ENCODE measurements around the gene CIB2.
A peak's percentile ranks its signal among the peaks of the same experiment; 100 is the strongest.

Gene CIB2

DNA sequence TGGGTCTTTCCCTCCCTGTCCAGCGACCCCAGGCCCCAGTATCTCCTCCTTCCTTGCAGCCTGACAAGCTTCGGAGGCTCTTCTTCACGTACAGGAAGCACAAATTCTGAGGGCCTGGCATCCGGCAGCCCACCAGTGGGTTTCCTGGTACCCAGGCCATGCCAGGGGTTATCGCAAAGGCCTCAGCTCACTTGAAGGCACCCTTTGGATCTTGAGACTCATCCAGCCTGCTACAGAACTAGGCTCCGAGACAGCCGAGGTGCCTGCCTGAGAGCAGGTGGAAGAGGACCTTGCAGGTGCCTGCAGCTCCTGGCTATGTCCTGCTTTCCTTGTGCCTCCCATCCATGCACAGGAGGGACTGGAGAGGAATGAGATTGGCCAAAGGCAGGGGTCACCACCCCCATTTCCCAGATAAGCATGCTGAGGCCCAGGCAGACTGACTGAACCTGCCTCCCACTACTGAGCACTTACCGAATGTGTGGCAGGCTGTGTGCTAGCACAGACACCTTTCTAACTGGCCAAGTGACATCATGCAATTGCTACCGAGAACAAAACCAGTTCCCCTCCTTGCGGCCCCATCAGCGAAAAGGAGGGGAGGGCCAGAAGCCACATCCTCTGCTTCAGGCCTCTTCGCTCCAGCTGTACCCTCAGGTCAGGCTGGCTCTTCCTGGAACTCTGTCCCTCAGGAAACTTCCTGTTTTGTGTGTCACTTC lies 27.7 kb downstream of the CIB2 start:
- ChIA-PET POLR2A (no interaction called here), CTCF (interaction anchor here (0.6 to 3.5 kb wide), 5 partner anchors 9 to 136 kb away, joined by 3 to 19 read pairs (median 4); no protein-coding TSS in a partner anchor)
- TF ChIP-seq, protein P1, sequence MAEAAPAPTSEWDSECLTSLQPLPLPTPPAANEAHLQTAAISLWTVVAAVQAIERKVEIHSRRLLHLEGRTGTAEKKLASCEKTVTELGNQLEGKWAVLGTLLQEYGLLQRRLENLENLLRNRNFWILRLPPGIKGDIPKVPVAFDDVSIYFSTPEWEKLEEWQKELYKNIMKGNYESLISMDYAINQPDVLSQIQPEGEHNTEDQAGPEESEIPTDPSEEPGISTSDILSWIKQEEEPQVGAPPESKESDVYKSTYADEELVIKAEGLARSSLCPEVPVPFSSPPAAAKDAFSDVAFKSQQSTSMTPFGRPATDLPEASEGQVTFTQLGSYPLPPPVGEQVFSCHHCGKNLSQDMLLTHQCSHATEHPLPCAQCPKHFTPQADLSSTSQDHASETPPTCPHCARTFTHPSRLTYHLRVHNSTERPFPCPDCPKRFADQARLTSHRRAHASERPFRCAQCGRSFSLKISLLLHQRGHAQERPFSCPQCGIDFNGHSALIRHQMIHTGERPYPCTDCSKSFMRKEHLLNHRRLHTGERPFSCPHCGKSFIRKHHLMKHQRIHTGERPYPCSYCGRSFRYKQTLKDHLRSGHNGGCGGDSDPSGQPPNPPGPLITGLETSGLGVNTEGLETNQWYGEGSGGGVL (tag by site-specific recombination; IDR thresholded peaks at IDR 0.05): no peak
- TF ChIP-seq, protein P2, sequence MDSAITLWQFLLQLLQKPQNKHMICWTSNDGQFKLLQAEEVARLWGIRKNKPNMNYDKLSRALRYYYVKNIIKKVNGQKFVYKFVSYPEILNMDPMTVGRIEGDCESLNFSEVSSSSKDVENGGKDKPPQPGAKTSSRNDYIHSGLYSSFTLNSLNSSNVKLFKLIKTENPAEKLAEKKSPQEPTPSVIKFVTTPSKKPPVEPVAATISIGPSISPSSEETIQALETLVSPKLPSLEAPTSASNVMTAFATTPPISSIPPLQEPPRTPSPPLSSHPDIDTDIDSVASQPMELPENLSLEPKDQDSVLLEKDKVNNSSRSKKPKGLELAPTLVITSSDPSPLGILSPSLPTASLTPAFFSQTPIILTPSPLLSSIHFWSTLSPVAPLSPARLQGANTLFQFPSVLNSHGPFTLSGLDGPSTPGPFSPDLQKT (IDR thresholded peaks at IDR 0.05; ENCODE audit: borderline replicate concordance, low read depth, low read length): no peak
- TF ChIP-seq ZBTB8A (tag by site-specific recombination; IDR thresholded peaks at IDR 0.05) (no peak), ZNF391 (tag by site-specific recombination; IDR thresholded peaks at IDR 0.05; ENCODE audit: borderline replicate concordance, low read depth) (no peak), ZNF792 (tag by site-specific recombination; IDR thresholded peaks at IDR 0.05) (no peak), KLF10 (tag by site-specific recombination; IDR thresholded peaks at IDR 0.05) (no peak), ZBTB1 (tag by site-specific recombination; IDR thresholded peaks at IDR 0.05) (no peak), PRDM2 (tag by site-specific recombination; IDR thresholded peaks at IDR 0.05; ENCODE audit: borderline replicate concordance) (no peak), ZNF768 (tag by site-specific recombination; IDR thresholded peaks at IDR 0.05) (no peak), SCRT1 (tag by site-specific recombination; IDR thresholded peaks at IDR 0.05; ENCODE audit: borderline replicate concordance) (no peak), ZNF184 (tag by site-specific recombination; IDR thresholded peaks at IDR 0.05) (no peak), ZNF843 (tag by site-specific recombination; IDR thresholded peaks at IDR 0.05) (no peak), HOXD13 (CRISPR knock-in tag; IDR thresholded peaks at IDR 0.05; ENCODE audit: borderline replicate concordance) (no peak), SP3 (tag by site-specific recombination; IDR thresholded peaks at IDR 0.05) (no peak)
- no peak overlapping the region for H3K27ac ChIP-seq (ENCODE audit: extremely low read depth, low read depth, low read length)
- H3K4me3 ChIP-seq (ENCODE audit: low read depth, low read length): no peak overlapping the region
- H3K9me3 ChIP-seq (ENCODE audit: control insufficient read depth, insufficient read depth, low read depth, low read length): no peaks in the 10 kb centered on the region
- peaks cover 0 to 7% of the 10 kb centered on the region in 2 experiments; a peak in 2 of 3 replicates for H3K36me3 ChIP-seq (ENCODE audit: control insufficient read depth in 2 of 2, insufficient read depth in 1 of 2, low read length in 2 of 2)
- no peaks in the 10 kb centered on the region for H3K4me1 ChIP-seq (ENCODE audit: control insufficient read depth, insufficient read depth, low read length)

DNA sequence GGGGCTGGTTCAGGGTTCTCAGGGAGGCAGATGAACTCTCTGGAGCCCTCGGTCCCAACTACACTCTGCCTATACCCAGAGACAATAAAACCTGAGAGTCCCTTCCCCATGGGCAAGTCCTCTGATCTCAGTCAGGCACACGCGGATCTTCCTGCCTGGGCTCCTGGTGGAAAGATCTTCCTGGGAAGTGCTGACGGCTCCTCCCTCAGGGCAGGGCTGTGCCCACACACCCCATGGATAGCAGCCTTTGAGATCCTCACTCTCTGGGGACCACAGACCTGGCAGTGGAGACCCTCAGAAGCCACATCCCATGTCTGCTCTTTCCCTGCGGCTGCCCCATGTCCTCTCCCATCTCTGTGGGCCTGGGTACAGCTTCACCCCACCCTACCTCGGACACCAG lies 28.5 kb downstream of the CIB2 start:
- TF ChIP-seq ZIC2 (tag by site-specific recombination; IDR thresholded peaks at IDR 0.05) (0 out of 2 replicates have a peak, but pooled peaks have one; percentile 17), ZNF23 (tag by site-specific recombination; IDR thresholded peaks at IDR 0.05; ENCODE audit: borderline replicate concordance) (no peak)
- H3K4me3 ChIP-seq (ENCODE audit: low read depth, low read length): no peak overlapping the region
- no peaks in the 10 kb centered on the region for H3K4me1 ChIP-seq (ENCODE audit: control insufficient read depth, insufficient read depth, low read length)
- CTCF ChIA-PET: interaction anchor here (0.6 to 3.5 kb wide), 4 partner anchors 9 to 135 kb away, joined by 3 to 19 read pairs (median 5); no protein-coding TSS in a partner anchor
- no peaks in the 10 kb centered on the region for H3K9me3 ChIP-seq (ENCODE audit: control insufficient read depth, insufficient read depth, low read depth, low read length)
- H3K36me3 ChIP-seq (ENCODE audit: control insufficient read depth in 2 of 2, insufficient read depth in 1 of 2, low read length in 2 of 2): peaks cover 0 to 7% of the 10 kb centered on the region in 2 experiments; a peak in 2 of 3 replicates
- POLR2A ChIA-PET: no interaction called here
- no peak overlapping the region for H3K27ac ChIP-seq (ENCODE audit: extremely low read depth, low read depth, low read length)
